Naive thymus-derived CD8-positive, alpha-beta T cell (primary cell): Measurements from ENCODE around the gene TWIST1. TPM values are rescaled to one million over a fixed set of nuclear protein-coding genes. Genes with fewer than 3 reads are reported as not detected.

Experiments
- ATAC-seq, 2 donors: fragments of 150-1000 bp; cut with Tn5 transposase in 1 of 2; sonication (Bioruptor Pico), chemical (Tn5 transposase) in 1 of 2; 1 replicate in 1 of 2; 2 replicates in 1 of 2; pipeline ENCODE4 v1.10.0; 2021; ENCODE audit warnings: mild to moderate bottlenecking in 2 of 2, moderate library complexity in 2 of 2
- POLR2A ChIA-PET: fragments of 350-600 bp; sonication (Branson Sonifier 250); formaldehyde crosslinking; loops from one replicate; lab custom pipeline; 2021; ENCODE audit warnings: antibody characterized with exemption; lab: Charles Lee
- DNase-seq, 10 donors: peaks; one replicate each; pipeline versions ENCODE4 v3.0.0 to v3.0.0-alpha.2; 2020 to 2022
- H3K27ac Mint-ChIP-seq, 10 donors: one replicate each; pipeline ENCODE4 v1.8.0; 2020 to 2022; ENCODE audit warnings: mild to moderate bottlenecking in 10 of 10, mixed read lengths in 10 of 10, moderate library complexity in 4 of 10, inconsistent platforms in 1 of 10
- H3K27me3 Mint-ChIP-seq, 5 donors: one replicate each; pipeline ENCODE4 v1.8.0; 2021 to 2022; ENCODE audit warnings: mixed read lengths in 5 of 5
- H3K36me3 Mint-ChIP-seq, 3 donors: one replicate each; pipeline ENCODE4 v1.8.0; 2020 to 2022; ENCODE audit warnings: mixed read lengths in 3 of 3, mild to moderate bottlenecking in 2 of 3, inconsistent platforms in 1 of 3
- H3K4me1 Mint-ChIP-seq, 4 donors: one replicate each; pipeline ENCODE4 v1.8.0; 2021 to 2022; ENCODE audit warnings: mixed read lengths in 4 of 4
- H3K4me3 Mint-ChIP-seq, 10 donors: one replicate each; pipeline ENCODE4 v1.8.0; 2020 to 2022; ENCODE audit warnings: mild to moderate bottlenecking in 10 of 10, mixed read lengths in 10 of 10, moderate library complexity in 6 of 10, inconsistent platforms in 1 of 10
- H3K9me3 Mint-ChIP-seq, 9 donors: one replicate each; pipeline ENCODE4 v1.8.0; 2020 to 2022; ENCODE audit warnings: mixed read lengths in 9 of 9, mild to moderate bottlenecking in 3 of 9, inconsistent platforms in 1 of 9, moderate library complexity in 1 of 9
- polyA plus RNA-seq, 3 donors: library from polyadenylated mRNA; unstranded; fragments of 300-500 nt; fragmentation: Illumina TruSeq; gene quantifications; one replicate each; pipeline ENCODE4 v1.2.3, GENCODE V29; 2021
- total RNA-seq, 8 experiments: library from RNA in 2 of 8; stranded (reverse) in 2 of 8; gene quantifications; one replicate each; pipeline ENCODE4 v1.2.3 and lab custom pipeline; 2021 to 2026

The TWIST1 gene
- total and polyA plus RNA-seq, 5 experiments from 2014 or later = not detected

- peaks cover 11 to 47% (median 16%) of the 10 kb centered on the region in 5 donors for H3K27me3 Mint-ChIP-seq
- no peak overlapping the region for H3K27ac Mint-ChIP-seq
- no peak overlapping the region for H3K4me3 Mint-ChIP-seq
- no peaks in the 10 kb centered on the region for H3K4me1 Mint-ChIP-seq
- H3K9me3 Mint-ChIP-seq = peaks cover 0 to 8% (median 0%) of the 10 kb centered on the region in 9 donors
- H3K36me3 Mint-ChIP-seq = peaks cover 0 to 7% (median 0%) of the 10 kb centered on the region in 3 donors
- no peak for ATAC-seq
- POLR2A ChIA-PET = no interaction called here
- DNase-seq = no peak
Measured at GRCh38 chr7:19099924-19100323, 17.5 kb downstream of the TWIST1 start.

- ATAC-seq = no peak
- no peak for DNase-seq
- POLR2A ChIA-PET = no interaction called here
- no peaks in the 10 kb centered on the region for H3K4me1 Mint-ChIP-seq
- H3K27ac Mint-ChIP-seq = no peak overlapping the region
- peaks cover 8 to 39% (median 13%) of the 10 kb centered on the region in 5 donors for H3K27me3 Mint-ChIP-seq
- no peak overlapping the region for H3K4me3 Mint-ChIP-seq
- peaks cover 0 to 8% (median 0%) of the 10 kb centered on the region in 9 donors for H3K9me3 Mint-ChIP-seq
- H3K36me3 Mint-ChIP-seq = peaks cover 0 to 6% (median 0%) of the 10 kb centered on the region in 3 donors
Measured at GRCh38 chr7:19099194-19099593, 18.2 kb downstream of the TWIST1 start.

GRCh38 chr7:19098510-19098909 is 18.9 kb downstream of the TWIST1 start:
- no peaks in the 10 kb centered on the region for H3K4me1 Mint-ChIP-seq
- POLR2A ChIA-PET = no interaction called here

GRCh38 chr7:19097165-19098055 is 20.0 kb downstream of the TWIST1 start:
- Mint-ChIP-seq H3K4me1 (no peaks in the 10 kb centered on the region), H3K27ac (no peak overlapping the region), H3K36me3 (no peaks in the 10 kb centered on the region), H3K27me3 (peaks cover 0 to 26% (median under 1%) of the 10 kb centered on the region in 5 donors), H3K4me3 (no peak overlapping the region), H3K9me3 (no peaks in the 10 kb centered on the region)
- ATAC-seq = no peak
- DNase-seq = no peak
- POLR2A ChIA-PET = no interaction called here

More at GRCh38 chr7:19098510-19098909, 18.9 kb downstream of the TWIST1 start:
- Mint-ChIP-seq H3K4me3 (no peak overlapping the region), H3K36me3 (no peaks in the 10 kb centered on the region), H3K27ac (no peak overlapping the region), H3K27me3 (peaks cover 8 to 36% (median 11%) of the 10 kb centered on the region in 5 donors), H3K9me3 (peaks cover 0 to 8% (median 0%) of the 10 kb centered on the region in 9 donors)
- ATAC-seq = no peak
- DNase-seq = no peak

GRCh38 chr7:19095353-19095860 is 22.0 kb downstream of the TWIST1 start:
- POLR2A ChIA-PET = no interaction called here
- H3K27ac Mint-ChIP-seq = no peak overlapping the region
- DNase-seq (no peak), ATAC-seq (no peak)
- H3K4me3 Mint-ChIP-seq = no peak overlapping the region
- H3K4me1 Mint-ChIP-seq = no peaks in the 10 kb centered on the region
- peaks cover 0 to 17% (median 0%) of the 10 kb centered on the region in 5 donors for H3K27me3 Mint-ChIP-seq
- H3K36me3 Mint-ChIP-seq = no peaks in the 10 kb centered on the region
- peaks cover 0 to 3% (median 0%) of the 10 kb centered on the region in 9 donors for H3K9me3 Mint-ChIP-seq

GRCh38 chr7:19094598-19095352 is 22.7 kb downstream of the TWIST1 start:
- H3K27me3 Mint-ChIP-seq = peaks cover 0 to 13% (median 0%) of the 10 kb centered on the region in 5 donors
- H3K4me3 Mint-ChIP-seq = no peak overlapping the region
- POLR2A ChIA-PET = no interaction called here
- H3K27ac Mint-ChIP-seq = no peak overlapping the region
- DNase-seq = no peak
- no peak for ATAC-seq
- H3K4me1 Mint-ChIP-seq = no peaks in the 10 kb centered on the region
- peaks cover 0 to 3% (median 0%) of the 10 kb centered on the region in 9 donors for H3K9me3 Mint-ChIP-seq
- H3K36me3 Mint-ChIP-seq = no peaks in the 10 kb centered on the region

GRCh38 chr7:19094138-19094537 is 23.3 kb downstream of the TWIST1 start:
- DNase-seq (no peak), ATAC-seq (no peak)
- no peaks in the 10 kb centered on the region for H3K4me1 Mint-ChIP-seq
- no peak overlapping the region for H3K27ac Mint-ChIP-seq
- peaks cover 0 to 12% (median 0%) of the 10 kb centered on the region in 5 donors for H3K27me3 Mint-ChIP-seq
- POLR2A ChIA-PET = no interaction called here
- H3K36me3 Mint-ChIP-seq = no peaks in the 10 kb centered on the region
- H3K4me3 Mint-ChIP-seq = no peak overlapping the region
- H3K9me3 Mint-ChIP-seq = peaks cover 0 to 3% (median 0%) of the 10 kb centered on the region in 9 donors

GRCh38 chr7:19091550-19092200 is 25.8 kb downstream of the TWIST1 start:
- Mint-ChIP-seq H3K4me1 (no peaks in the 10 kb centered on the region), H3K4me3 (no peak overlapping the region), H3K27me3 (peaks cover 0 to 4% (median 0%) of the 10 kb centered on the region in 5 donors), H3K36me3 (no peaks in the 10 kb centered on the region), H3K9me3 (peaks cover 0 to 3% (median 0%) of the 10 kb centered on the region in 9 donors), H3K27ac (no peak overlapping the region)
- POLR2A ChIA-PET = no interaction called here
- no peak for ATAC-seq
- no peak for DNase-seq

GRCh38 chr7:19090526-19090925 is 26.9 kb downstream of the TWIST1 start:
- H3K4me3 Mint-ChIP-seq = no peak overlapping the region
- H3K27ac Mint-ChIP-seq = no peak overlapping the region
- POLR2A ChIA-PET = no interaction called here
- H3K4me1 Mint-ChIP-seq = no peaks in the 10 kb centered on the region
- H3K36me3 Mint-ChIP-seq = no peaks in the 10 kb centered on the region
- peaks cover 0 to 6% (median under 1%) of the 10 kb centered on the region in 9 donors for H3K9me3 Mint-ChIP-seq
- no peak for DNase-seq
- no peaks in the 10 kb centered on the region for H3K27me3 Mint-ChIP-seq
- no peak for ATAC-seq

GRCh38 chr7:19089797-19090196 is 27.6 kb downstream of the TWIST1 start:
- Mint-ChIP-seq H3K27ac (no peak overlapping the region), H3K9me3 (peaks cover 0 to 10% (median 2%) of the 10 kb centered on the region in 9 donors), H3K4me3 (no peak overlapping the region), H3K4me1 (no peaks in the 10 kb centered on the region), H3K36me3 (no peaks in the 10 kb centered on the region), H3K27me3 (no peaks in the 10 kb centered on the region)
- ATAC-seq (no peak), DNase-seq (no peak)
- POLR2A ChIA-PET = no interaction called here

- H3K36me3 Mint-ChIP-seq = no peaks in the 10 kb centered on the region
- no peak overlapping the region for H3K4me3 Mint-ChIP-seq
- no peak overlapping the region for H3K27ac Mint-ChIP-seq
- no peaks in the 10 kb centered on the region for H3K27me3 Mint-ChIP-seq
- no peak for ATAC-seq
- peaks cover 0 to 10% (median 2%) of the 10 kb centered on the region in 9 donors for H3K9me3 Mint-ChIP-seq
- DNase-seq = no peak
- H3K4me1 Mint-ChIP-seq = no peaks in the 10 kb centered on the region
- POLR2A ChIA-PET = no interaction called here
Measured at GRCh38 chr7:19089378-19089777, 28.1 kb downstream of the TWIST1 start.

GRCh38 chr7:19080093-19080492 is 37.3 kb downstream of the TWIST1 start:
- no peak overlapping the region for H3K4me3 Mint-ChIP-seq
- no peaks in the 10 kb centered on the region for H3K36me3 Mint-ChIP-seq
- H3K9me3 Mint-ChIP-seq = peaks cover 0 to 15% (median 4%) of the 10 kb centered on the region in 9 donors
- ATAC-seq (no peak), DNase-seq (no peak)
- H3K27me3 Mint-ChIP-seq = no peaks in the 10 kb centered on the region
- no peak overlapping the region for H3K27ac Mint-ChIP-seq
- POLR2A ChIA-PET = no interaction called here
- no peaks in the 10 kb centered on the region for H3K4me1 Mint-ChIP-seq
